Measurements from ENCODE around the gene SEL1L.
A peak's percentile ranks its signal among the peaks of the same experiment; 100 is the strongest.

SEL1L gene

DNA sequence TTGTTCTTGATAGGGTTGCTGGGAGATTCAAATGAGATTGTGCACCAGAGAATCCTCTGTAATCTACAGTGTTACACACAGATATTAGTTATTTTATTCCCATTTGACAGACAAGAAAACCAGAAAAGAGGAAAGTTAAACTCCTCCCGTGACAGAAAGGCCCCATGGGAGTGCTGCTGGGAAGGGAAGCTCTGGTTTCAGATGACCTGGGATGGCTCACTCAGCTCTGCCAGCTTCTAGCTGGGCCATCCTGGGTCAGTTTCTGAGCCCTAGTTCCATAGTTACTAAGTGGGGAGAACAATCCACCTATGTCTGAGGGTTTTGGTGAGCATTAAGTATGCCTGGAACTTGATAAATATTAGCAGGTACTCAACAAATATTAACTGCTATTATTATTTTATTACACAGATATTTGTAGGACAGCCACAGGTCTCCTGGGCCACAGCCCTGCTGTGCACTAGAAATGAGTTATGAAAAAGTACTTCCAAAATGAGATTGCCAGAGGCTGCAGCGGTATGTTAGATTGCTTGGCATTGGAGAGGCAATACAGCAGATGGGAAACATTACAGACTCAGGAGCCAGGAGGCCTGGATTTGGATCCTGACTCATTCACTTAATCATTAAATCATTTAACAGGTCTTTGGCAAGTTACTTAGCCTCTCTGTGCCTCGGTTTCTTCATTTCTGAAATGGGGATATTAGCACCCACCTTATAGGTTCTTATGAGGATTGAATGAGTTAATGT, 86.5 kb downstream of the SEL1L start:
- Histone ChIP-seq H3K27me3 (ENCODE audit: control insufficient read depth in 1 of 2, insufficient read depth in 2 of 2, low read length in 2 of 2) (peaks cover 6 to 12% of the 10 kb centered on the region in 2 donors), H3K4me3 (ENCODE audit: low read length in 2 of 2) (no peak overlapping the region), H3K27ac (ENCODE audit: low read length) (no peak overlapping the region), H3K9me3 (ENCODE audit: control insufficient read depth in 2 of 2, low read length in 2 of 2) (no peaks in the 10 kb centered on the region), H3K9ac (ENCODE audit: low read length in 2 of 2) (no peak overlapping the region), H3K36me3 (ENCODE audit: control insufficient read depth in 2 of 2, insufficient read depth in 2 of 2, low read length in 2 of 2) (no peaks in the 10 kb centered on the region), H3K4me1 (ENCODE audit: control insufficient read depth, insufficient read depth, low read length) (peaks cover 8% of the 10 kb centered on the region)

DNA sequence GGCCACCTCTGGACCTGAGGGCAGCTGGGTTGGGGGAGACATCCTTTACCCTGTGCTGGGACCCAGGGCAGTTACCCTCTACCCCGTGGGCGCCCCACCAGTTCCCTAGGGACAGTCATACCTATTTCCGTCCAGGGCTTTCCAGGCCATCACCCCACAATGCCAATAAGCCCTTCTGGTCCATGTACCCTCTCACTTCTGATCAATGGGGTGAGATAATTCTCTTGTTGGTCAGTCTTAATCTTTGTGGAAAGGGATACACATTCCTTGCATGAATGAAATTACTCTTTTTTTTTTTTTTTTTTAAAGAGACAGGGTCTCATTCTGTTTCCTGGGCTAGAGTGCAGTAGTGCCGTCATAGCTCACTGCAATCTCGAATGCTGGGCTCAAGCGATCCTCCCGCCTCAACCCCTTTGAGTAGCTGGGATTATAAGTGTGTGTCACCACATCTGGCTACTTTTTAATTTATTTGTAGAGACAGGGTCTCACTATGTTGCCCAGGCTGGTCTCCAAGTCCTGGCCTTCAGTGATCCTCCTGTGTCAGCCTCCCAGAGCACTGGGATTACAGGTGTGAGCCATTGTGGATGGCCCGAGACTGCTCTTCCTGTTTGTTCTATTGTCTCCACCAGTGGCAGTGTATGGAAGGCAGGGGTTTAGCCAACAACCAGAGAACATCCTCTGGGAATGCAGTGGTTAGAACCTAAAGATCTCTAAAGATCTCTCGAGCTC, 87.2 kb downstream of the SEL1L start:
- H3K9ac ChIP-seq (ENCODE audit: low read length in 2 of 2): no peak overlapping the region
- no peaks in the 10 kb centered on the region for H3K9me3 ChIP-seq (ENCODE audit: control insufficient read depth in 2 of 2, low read length in 2 of 2)
- no peak overlapping the region for H3K4me3 ChIP-seq (ENCODE audit: low read length in 2 of 2)
- peaks cover 8% of the 10 kb centered on the region for H3K4me1 ChIP-seq (ENCODE audit: control insufficient read depth, insufficient read depth, low read length)
- peaks cover 6 to 12% of the 10 kb centered on the region in 2 donors for H3K27me3 ChIP-seq (ENCODE audit: control insufficient read depth in 1 of 2, insufficient read depth in 2 of 2, low read length in 2 of 2)
- H3K36me3 ChIP-seq (ENCODE audit: control insufficient read depth in 2 of 2, insufficient read depth in 2 of 2, low read length in 2 of 2): no peaks in the 10 kb centered on the region
- H3K27ac ChIP-seq (ENCODE audit: low read length): no peak overlapping the region

DNA sequence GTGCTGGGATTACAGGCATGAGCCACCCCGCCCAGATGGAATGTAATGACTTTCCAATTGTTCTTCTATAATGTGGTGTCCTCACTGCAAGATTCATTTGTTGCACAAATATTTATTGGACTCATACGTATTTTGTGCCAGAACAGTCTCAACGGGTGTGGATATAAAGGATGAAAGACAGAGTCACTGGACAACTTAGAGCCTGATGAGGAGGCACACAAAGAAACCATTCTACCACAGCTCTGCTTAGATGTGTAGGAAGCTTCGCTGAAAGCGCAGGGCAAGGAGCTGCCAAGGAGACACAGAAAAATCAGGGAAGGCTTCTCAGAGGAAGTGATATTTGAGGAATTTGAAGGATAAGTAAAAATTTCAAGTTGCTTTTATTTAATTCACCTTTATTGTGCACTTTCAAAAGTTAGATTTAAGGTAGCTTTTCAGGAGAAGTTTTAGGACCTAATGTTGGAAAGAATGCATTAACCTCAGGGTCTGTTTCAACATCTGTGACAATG, 92.0 kb downstream of the SEL1L start:
- no peak overlapping the region for H3K27ac ChIP-seq (ENCODE audit: low read length)
- H3K27me3 ChIP-seq (ENCODE audit: control insufficient read depth in 1 of 2, insufficient read depth in 2 of 2, low read length in 2 of 2): peaks cover 12 to 13% of the 10 kb centered on the region in 2 donors
- no peak overlapping the region for H3K4me3 ChIP-seq (ENCODE audit: low read length in 2 of 2)
- no peaks in the 10 kb centered on the region for H3K9me3 ChIP-seq (ENCODE audit: control insufficient read depth in 2 of 2, low read length in 2 of 2)
- H3K36me3 ChIP-seq (ENCODE audit: control insufficient read depth in 2 of 2, insufficient read depth in 2 of 2, low read length in 2 of 2): no peaks in the 10 kb centered on the region
- peaks cover 5% of the 10 kb centered on the region for H3K4me1 ChIP-seq (ENCODE audit: control insufficient read depth, insufficient read depth, low read length)
- no peak overlapping the region for H3K9ac ChIP-seq (ENCODE audit: low read length in 2 of 2)

DNA sequence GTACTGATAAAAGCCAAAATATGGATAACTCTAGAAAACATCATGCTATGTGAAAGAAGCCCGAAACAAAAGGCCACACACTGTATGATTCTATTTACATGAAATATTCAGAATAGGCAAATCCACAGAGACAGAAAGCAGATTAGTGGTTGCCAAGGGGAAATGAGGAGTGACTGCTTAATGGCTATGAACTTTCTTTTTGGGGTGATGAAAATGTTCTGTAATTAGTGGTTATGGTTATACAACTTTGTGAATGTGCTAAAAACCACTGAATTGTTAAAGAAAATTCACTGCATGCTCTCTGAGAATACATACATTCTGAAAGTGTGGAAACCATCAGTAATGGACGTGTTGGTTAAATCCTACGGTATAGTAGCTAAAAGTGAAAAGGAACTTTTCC, 93.6 kb downstream of the SEL1L start:
- Histone ChIP-seq H3K9me3 (ENCODE audit: control insufficient read depth in 2 of 2, low read length in 2 of 2) (no peaks in the 10 kb centered on the region), H3K27me3 (ENCODE audit: control insufficient read depth in 1 of 2, insufficient read depth in 2 of 2, low read length in 2 of 2) (peaks cover 18 to 23% of the 10 kb centered on the region in 2 donors), H3K4me3 (ENCODE audit: low read length in 2 of 2) (no peak overlapping the region), H3K4me1 (ENCODE audit: control insufficient read depth, insufficient read depth, low read length) (peaks cover 14% of the 10 kb centered on the region), H3K27ac (ENCODE audit: low read length) (no peak overlapping the region), H3K36me3 (ENCODE audit: control insufficient read depth in 2 of 2, insufficient read depth in 2 of 2, low read length in 2 of 2) (no peaks in the 10 kb centered on the region), H3K9ac (ENCODE audit: low read length in 2 of 2) (no peak overlapping the region)

DNA sequence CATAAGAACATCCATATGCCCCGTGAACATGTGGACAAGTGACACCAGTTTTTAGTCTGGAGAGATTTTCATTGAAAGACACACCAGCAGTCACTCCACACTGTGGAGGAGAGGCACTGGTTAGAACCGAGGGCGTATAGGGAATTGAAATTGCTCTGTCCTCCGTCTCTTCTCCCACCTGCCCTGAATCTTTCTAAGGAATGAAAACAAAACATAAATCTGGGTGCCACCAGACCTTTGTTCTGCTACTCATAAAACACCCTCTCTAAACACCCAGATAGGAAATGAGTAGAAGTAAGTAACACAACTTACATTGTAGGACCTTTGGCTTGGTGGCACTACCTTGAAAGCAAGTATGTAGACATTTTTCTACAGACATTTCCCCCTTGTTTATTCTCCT, 96.4 kb downstream of the SEL1L start:
- no peaks in the 10 kb centered on the region for H3K36me3 ChIP-seq (ENCODE audit: control insufficient read depth in 2 of 2, insufficient read depth in 2 of 2, low read length in 2 of 2)
- H3K4me1 ChIP-seq (ENCODE audit: control insufficient read depth, insufficient read depth, low read length): peaks cover 14% of the 10 kb centered on the region
- H3K27me3 ChIP-seq (ENCODE audit: control insufficient read depth in 1 of 2, insufficient read depth in 2 of 2, low read length in 2 of 2): peaks cover 23 to 27% of the 10 kb centered on the region in 2 donors
- H3K9me3 ChIP-seq (ENCODE audit: control insufficient read depth in 2 of 2, low read length in 2 of 2): no peaks in the 10 kb centered on the region
- no peak overlapping the region for H3K27ac ChIP-seq (ENCODE audit: low read length)
- H3K9ac ChIP-seq (ENCODE audit: low read length in 2 of 2): no peak overlapping the region
- no peak overlapping the region for H3K4me3 ChIP-seq (ENCODE audit: low read length in 2 of 2)

DNA sequence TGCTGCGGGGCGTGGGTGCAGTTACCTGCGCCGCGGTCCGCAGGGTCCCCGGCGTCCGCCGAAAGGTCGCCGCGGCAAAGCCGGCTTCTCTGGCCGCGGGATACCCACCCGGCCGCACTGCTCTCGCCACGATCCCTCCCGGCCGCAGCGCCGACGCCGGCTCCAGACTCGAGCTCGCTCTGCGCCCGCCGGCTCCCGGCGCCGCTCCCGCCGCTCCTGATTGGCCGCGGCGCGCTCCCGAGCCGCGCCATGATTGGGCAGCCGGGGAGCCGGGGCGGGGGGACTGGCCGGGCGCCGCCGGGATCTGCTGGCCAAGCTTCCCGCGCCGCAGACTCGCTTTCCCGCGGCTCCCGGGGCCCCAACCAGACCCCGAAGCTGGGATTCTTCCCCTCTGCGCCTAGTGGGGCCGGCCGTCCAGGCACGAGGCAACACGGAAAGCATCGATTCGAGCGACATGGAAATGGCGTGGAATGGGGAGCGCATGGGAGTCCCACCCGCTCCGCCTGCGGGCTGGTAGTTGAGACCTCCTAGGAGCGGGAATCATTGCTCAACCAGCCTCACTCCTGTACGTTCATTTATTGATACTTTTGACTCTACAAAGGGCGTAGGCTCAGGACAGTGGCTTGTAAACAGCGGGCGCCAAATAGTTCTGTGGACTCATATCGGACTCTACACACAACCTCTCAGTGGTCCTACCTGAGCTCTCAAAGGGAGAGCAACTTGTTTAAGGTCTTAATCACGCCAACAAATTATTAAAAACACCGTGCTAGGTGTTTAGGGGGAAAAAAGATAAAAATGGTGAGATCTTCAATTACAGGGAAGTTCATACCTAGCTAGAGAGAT, 97.1 kb downstream of the SEL1L start:
- no peaks in the 10 kb centered on the region for H3K36me3 ChIP-seq (ENCODE audit: control insufficient read depth in 2 of 2, insufficient read depth in 2 of 2, low read length in 2 of 2)
- peak overlapping the region in 1 of 2 donors; percentile 36 for H3K9ac ChIP-seq (ENCODE audit: low read length in 2 of 2)
- peak overlapping the region; percentile 68 to 78 for H3K4me3 ChIP-seq (ENCODE audit: low read length in 2 of 2)
- H3K27me3 ChIP-seq (ENCODE audit: control insufficient read depth in 1 of 2, insufficient read depth in 2 of 2, low read length in 2 of 2): peaks cover 23 to 27% of the 10 kb centered on the region in 2 donors
- no peak overlapping the region for H3K27ac ChIP-seq (ENCODE audit: low read length)
- H3K4me1 ChIP-seq (ENCODE audit: control insufficient read depth, insufficient read depth, low read length): peaks cover 14% of the 10 kb centered on the region
- no peaks in the 10 kb centered on the region for H3K9me3 ChIP-seq (ENCODE audit: control insufficient read depth in 2 of 2, low read length in 2 of 2)

DNA sequence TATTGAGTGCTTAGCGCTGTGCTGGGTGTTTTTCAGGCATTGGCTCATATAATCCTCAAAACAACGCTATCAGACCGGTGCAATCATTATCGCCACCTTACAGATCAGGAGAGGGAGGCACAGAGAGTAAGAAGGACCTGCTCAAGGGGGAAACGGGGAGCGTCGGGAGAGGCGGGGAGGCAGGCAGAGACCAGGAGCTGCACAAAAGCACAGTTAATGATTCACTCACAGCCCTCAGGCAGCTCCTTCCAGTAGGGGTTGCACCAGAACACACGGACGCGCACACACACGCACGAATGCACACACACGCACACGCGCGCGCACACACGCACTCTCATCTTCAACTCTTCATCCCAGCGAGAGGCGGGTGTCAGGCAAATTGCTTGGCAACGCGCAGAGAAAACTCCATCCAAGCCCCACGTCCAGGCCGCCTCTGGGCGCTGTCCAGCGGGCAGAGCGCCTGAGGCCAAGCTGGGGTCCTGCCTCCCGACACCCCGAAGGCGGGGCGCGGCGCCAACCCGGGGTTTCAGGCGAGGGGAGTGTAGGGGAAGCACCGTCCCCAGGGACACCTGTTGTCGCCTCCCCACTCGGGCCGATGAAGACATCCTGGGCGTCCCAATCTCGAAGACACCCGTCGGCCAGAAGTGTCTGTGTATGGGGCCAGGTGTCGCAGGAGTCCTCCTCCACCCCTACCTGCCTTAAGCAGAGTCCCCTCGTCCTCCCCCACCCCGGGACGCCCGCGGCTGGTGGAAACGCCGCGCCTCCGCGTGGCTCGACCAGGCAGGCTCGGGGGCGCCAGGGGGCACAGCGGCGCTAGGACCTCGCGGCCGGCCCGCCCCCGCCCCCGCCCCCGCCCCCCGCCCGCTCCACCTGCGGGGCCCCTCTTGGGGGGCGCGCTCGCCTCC, 98.0 kb downstream of the SEL1L start:
- no peak overlapping the region for H3K9ac ChIP-seq (ENCODE audit: low read length in 2 of 2)
- no peaks in the 10 kb centered on the region for H3K9me3 ChIP-seq (ENCODE audit: control insufficient read depth in 2 of 2, low read length in 2 of 2)
- H3K27me3 ChIP-seq (ENCODE audit: control insufficient read depth in 1 of 2, insufficient read depth in 2 of 2, low read length in 2 of 2): peaks cover 23 to 27% of the 10 kb centered on the region in 2 donors
- H3K4me3 ChIP-seq (ENCODE audit: low read length in 2 of 2): peak overlapping the region; percentile 65 to 79
- no peaks in the 10 kb centered on the region for H3K36me3 ChIP-seq (ENCODE audit: control insufficient read depth in 2 of 2, insufficient read depth in 2 of 2, low read length in 2 of 2)
- H3K27ac ChIP-seq (ENCODE audit: low read length): no peak overlapping the region
- peaks cover 14% of the 10 kb centered on the region for H3K4me1 ChIP-seq (ENCODE audit: control insufficient read depth, insufficient read depth, low read length)

DNA sequence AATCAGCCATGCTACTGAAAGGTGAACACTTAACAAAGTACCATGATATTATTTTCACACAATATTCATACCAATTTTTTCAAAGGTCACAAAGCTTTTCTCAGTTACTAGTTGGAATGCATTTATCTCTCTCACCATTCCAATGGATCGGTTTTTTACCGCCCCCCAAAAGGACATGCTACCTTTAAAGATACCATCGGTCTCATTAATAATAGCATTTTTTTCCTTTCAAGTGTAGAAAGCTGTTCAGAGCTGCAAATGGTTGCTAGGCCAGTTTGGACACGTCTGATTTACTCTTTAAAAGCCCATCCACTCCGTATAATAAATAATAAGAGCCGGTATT, 98.6 kb downstream of the SEL1L start:
- Histone ChIP-seq H3K27ac (ENCODE audit: low read length) (no peak overlapping the region), H3K4me3 (ENCODE audit: low read length in 2 of 2) (peak overlapping the region; percentile 65 to 79), H3K4me1 (ENCODE audit: control insufficient read depth, insufficient read depth, low read length) (peaks cover 14% of the 10 kb centered on the region), H3K9ac (ENCODE audit: low read length in 2 of 2) (no peak overlapping the region), H3K36me3 (ENCODE audit: control insufficient read depth in 2 of 2, insufficient read depth in 2 of 2, low read length in 2 of 2) (no peaks in the 10 kb centered on the region), H3K27me3 (ENCODE audit: control insufficient read depth in 1 of 2, insufficient read depth in 2 of 2, low read length in 2 of 2) (peaks cover 23 to 27% of the 10 kb centered on the region in 2 donors), H3K9me3 (ENCODE audit: control insufficient read depth in 2 of 2, low read length in 2 of 2) (no peaks in the 10 kb centered on the region)

DNA sequence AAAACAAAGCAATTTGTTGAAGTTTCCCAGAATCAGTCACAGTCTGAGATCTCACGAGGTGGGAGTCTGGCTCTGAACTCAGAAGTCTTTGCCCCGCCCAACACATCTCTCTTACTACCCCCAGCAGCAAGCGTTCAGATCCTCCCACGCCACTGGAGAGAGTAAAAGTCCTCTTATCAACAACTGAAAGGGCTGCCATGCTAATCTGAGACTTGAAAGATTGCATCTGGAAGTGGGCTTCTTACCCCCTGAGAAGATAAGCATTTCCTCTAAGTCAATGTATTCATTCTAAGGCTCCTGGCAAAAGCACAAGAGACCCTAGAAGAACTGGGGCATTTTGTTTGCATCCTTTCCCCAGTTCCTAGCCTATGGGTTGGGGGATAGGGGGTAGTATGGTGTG, 99.4 kb downstream of the SEL1L start:
- peaks cover 23 to 27% of the 10 kb centered on the region in 2 donors for H3K27me3 ChIP-seq (ENCODE audit: control insufficient read depth in 1 of 2, insufficient read depth in 2 of 2, low read length in 2 of 2)

DNA sequence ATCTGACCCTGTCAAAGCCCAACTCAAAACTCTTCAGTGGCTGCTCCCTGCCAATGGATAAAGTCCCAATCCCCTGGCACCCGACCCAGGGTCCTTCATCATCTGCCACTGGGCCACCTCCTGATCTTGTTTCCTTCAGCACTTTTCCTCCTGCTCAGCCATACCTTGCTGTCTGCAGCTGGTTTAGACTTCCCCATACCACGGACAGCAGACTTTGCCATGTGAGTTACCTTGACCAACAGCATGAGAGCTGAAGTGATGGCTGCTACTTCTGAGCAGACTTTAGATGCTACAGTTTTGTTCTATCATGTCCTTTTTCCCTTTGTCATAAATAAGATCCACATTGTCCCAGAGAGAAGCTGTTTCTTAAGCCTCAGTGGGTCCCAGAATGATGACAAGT, 100.3 kb downstream of the SEL1L start:
- Histone ChIP-seq H3K4me1 (ENCODE audit: control insufficient read depth, insufficient read depth, low read length) (peaks cover 14% of the 10 kb centered on the region), H3K4me3 (ENCODE audit: low read length in 2 of 2) (no peak overlapping the region), H3K27ac (ENCODE audit: low read length) (no peak overlapping the region), H3K36me3 (ENCODE audit: control insufficient read depth in 2 of 2, insufficient read depth in 2 of 2, low read length in 2 of 2) (no peaks in the 10 kb centered on the region), H3K9me3 (ENCODE audit: control insufficient read depth in 2 of 2, low read length in 2 of 2) (no peaks in the 10 kb centered on the region), H3K9ac (ENCODE audit: low read length in 2 of 2) (no peak overlapping the region), H3K27me3 (ENCODE audit: control insufficient read depth in 1 of 2, insufficient read depth in 2 of 2, low read length in 2 of 2) (peaks cover 23 to 25% of the 10 kb centered on the region in 2 donors)

More for the DNA sequence above, 99.4 kb downstream of the SEL1L start:
- no peaks in the 10 kb centered on the region for H3K9me3 ChIP-seq (ENCODE audit: control insufficient read depth in 2 of 2, low read length in 2 of 2)
- no peak overlapping the region for H3K4me3 ChIP-seq (ENCODE audit: low read length in 2 of 2)
- H3K27ac ChIP-seq (ENCODE audit: low read length): no peak overlapping the region
- H3K9ac ChIP-seq (ENCODE audit: low read length in 2 of 2): no peak overlapping the region
- H3K4me1 ChIP-seq (ENCODE audit: control insufficient read depth, insufficient read depth, low read length): peaks cover 14% of the 10 kb centered on the region
- H3K36me3 ChIP-seq (ENCODE audit: control insufficient read depth in 2 of 2, insufficient read depth in 2 of 2, low read length in 2 of 2): no peaks in the 10 kb centered on the region
